ENCODE data around the gene TSSK3.

- TF ChIP-seq CTCF (IDR thresholded peaks at IDR 0.05), result no peak
- TF ChIP-seq POLR2A (IDR thresholded peaks at IDR 0.05), result no peak
These were observed 21.1 kb upstream of the TSSK3 start for GRCh38 chr1:32341186-32341757.
